NB4 (cell line): ENCODE results near the gene RUFY3.
A peak's percentile ranks its signal among the peaks of the same experiment; 100 is the strongest.

Source experiments
- DNase-seq: peaks from one replicate; pipeline ENCODE4 v3.0.0; 2010; ENCODE audit warnings: low read depth
- H3K4me3 ChIP-seq: one replicate; pipeline ENCODE4 v1.5.1; 2011; ENCODE audit warnings: mild to moderate bottlenecking, low read depth, low read length, moderate library complexity
- MYC ChIP-seq: IDR thresholded peaks from 2 replicates; pipeline ENCODE4 v1.6.1; 2011; ENCODE audit warnings: low read depth, low read length
- POLR2A ChIP-seq: IDR thresholded peaks from 2 replicates; pipeline ENCODE4 v1.6.1; 2011; ENCODE audit warnings: mild to moderate bottlenecking; ENCODE audit not compliant: insufficient read length; ENCODE audit errors: extremely low read depth
- TF ChIP-seq, protein P1 (sequence below): IDR thresholded peaks from 2 replicates; pipeline ENCODE4 v1.6.1; 2011; ENCODE audit warnings: low read depth, low read length
- TF ChIP-seq, protein P2 (sequence below): IDR thresholded peaks from one replicate; pipeline ENCODE4 v1.5.1; 2012; ENCODE audit warnings: low read depth, low read length

RUFY3 gene

DNA sequence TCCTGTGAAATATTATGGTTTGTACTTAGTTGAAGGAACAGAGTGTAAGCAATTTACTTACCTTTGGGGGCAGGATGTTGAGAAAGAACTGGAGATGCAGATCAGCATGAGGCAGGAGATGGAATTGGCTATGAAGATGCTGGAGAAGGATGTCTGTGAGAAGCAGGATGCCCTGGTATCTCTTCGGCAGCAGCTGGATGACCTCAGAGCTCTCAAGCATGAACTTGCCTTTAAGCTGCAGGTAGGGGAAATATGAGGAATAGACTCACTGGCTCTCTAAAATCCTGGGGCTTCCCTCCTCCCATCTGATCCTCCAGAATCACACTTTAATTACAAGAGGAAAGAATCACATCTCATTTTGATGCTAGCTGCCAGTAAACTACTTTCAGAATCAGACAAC, 67.0 kb downstream of the RUFY3 start:
- TF ChIP-seq POLR2A (no peak), MYC (no peak)
- TF ChIP-seq, protein P1, sequence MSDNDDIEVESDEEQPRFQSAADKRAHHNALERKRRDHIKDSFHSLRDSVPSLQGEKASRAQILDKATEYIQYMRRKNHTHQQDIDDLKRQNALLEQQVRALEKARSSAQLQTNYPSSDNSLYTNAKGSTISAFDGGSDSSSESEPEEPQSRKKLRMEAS = no peak
- TF ChIP-seq, protein P2, sequence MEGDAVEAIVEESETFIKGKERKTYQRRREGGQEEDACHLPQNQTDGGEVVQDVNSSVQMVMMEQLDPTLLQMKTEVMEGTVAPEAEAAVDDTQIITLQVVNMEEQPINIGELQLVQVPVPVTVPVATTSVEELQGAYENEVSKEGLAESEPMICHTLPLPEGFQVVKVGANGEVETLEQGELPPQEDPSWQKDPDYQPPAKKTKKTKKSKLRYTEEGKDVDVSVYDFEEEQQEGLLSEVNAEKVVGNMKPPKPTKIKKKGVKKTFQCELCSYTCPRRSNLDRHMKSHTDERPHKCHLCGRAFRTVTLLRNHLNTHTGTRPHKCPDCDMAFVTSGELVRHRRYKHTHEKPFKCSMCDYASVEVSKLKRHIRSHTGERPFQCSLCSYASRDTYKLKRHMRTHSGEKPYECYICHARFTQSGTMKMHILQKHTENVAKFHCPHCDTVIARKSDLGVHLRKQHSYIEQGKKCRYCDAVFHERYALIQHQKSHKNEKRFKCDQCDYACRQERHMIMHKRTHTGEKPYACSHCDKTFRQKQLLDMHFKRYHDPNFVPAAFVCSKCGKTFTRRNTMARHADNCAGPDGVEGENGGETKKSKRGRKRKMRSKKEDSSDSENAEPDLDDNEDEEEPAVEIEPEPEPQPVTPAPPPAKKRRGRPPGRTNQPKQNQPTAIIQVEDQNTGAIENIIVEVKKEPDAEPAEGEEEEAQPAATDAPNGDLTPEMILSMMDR = no peak
- H3K4me3 ChIP-seq = no peak overlapping the region
- no peak for DNase-seq

DNA sequence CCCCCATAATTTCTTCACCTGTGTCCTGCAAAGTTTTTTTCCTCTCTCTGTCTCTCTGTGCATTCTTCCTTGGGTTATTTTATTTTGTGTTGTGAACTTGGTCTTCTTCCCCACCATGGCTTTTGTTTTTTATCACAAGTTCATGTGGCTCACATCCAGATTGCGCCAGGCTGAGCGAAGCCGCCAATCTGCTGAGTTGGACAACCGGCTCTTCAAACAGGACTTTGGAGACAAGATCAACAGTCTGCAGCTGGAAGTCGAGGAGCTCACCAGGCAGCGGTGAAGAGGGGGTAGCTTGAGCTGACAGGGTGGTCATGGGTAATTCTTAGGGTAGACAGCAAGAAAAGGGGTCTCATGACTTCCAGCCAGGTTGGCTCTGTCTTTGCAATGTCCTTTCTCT, 71.9 kb downstream of the RUFY3 start:
- TF ChIP-seq MYC (no peak), POLR2A (no peak)
- TF ChIP-seq, protein P1 = no peak
- TF ChIP-seq, protein P2 = no peak
- no peak overlapping the region for H3K4me3 ChIP-seq
- DNase-seq = no peak

DNA sequence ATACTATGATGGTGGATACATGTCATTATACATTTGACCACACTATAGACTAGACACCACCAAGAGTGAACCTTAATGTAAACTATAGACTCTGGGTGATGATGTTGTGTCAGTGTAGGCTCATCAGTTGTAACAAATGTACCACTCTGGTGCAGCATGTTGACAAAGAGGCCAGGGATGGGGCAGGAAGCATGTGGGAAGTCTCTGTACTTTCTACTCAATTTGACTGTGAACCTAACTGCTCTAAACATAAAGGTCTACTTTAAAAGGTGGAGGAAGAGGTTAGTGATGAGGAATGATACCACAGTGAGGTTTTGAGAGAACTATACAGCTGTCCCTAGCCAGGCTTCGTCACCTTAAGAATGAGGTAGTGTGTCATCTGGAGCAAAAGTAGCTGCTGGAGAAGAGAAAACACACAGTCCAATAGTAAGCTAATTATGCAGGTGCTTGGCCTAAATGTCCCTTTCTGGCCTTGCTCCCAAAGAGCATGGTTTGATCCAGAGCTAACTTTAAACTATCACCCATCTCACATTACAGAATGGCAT, 79.6 kb downstream of the RUFY3 start:
- TF ChIP-seq, protein P2 = no peak
- TF ChIP-seq, protein P1 = no peak
- TF ChIP-seq MYC = no peak
- H3K4me3 ChIP-seq = no peak overlapping the region
- no peak for DNase-seq

DNA sequence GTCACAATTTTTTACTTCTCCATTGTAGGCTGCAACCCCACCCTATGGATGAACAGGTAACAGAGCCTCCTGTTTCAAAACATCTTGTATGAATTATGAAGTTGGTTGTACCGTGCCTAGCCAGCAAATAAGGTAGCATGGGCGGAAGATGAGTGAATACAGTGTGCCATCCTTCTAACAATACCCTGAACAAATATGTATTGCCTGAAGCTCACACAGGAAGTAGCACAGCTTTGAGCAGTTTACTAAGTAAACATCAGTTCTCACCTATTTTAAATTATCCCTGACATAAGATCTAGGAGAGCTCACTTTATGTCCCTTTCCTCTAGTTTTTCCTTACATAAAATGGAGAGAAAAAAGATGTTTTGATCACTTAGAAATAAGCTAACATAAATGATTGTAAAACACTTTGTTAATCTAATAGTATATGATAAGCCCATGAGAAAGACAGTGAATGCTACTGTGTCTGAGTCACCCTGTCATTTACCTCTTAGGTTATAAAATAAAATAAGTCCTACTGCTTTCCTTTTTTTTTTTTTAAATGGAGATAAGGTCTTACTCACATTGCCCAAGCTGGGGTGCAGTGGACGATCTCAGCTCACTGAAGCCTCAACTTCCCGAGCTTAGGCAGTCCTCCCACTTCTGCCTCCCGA, 81.3 kb downstream of the RUFY3 start:
- no peak for DNase-seq
- H3K4me3 ChIP-seq = no peak overlapping the region
- TF ChIP-seq MYC (no peak), POLR2A (no peak)
- TF ChIP-seq, protein P2 = no peak
- TF ChIP-seq, protein P1 = no peak

DNA sequence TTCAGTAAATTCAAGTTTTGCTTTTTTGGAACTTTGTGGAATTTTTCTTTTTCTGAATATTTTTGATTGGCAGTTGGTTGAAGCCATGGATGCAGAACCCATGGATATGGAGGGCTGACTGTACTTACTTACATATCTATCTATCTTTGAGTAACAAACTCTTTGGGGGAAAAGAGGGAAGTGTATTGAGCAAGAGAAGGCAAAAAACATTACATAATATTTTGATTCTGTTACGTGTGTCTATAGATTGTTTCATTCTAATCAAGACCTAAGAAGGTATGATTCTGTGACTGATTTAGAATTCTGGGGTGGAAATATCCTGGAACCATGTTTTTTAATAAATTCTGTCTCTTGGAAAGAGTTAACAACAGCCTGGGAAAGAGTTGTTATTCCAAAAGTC, 86.4 kb downstream of the RUFY3 start:
- TF ChIP-seq MYC = no peak
- TF ChIP-seq POLR2A = no peak
- TF ChIP-seq, protein P1 = no peak
- TF ChIP-seq, protein P2 = no peak
- no peak overlapping the region for H3K4me3 ChIP-seq
- DNase-seq = peak; percentile 29
